Caco-2 (cell line): Measurements from ENCODE around the gene PLEKHA1. TPM values are rescaled to one million over a fixed set of nuclear protein-coding genes. Genes with fewer than 3 reads are reported as not detected.

ENCODE experiments used
- BruUV-seq: library from RNA; stranded (reverse); fragments of 400-500 nt; replicated peaks from 2 replicates; lab custom pipeline; 2021; lab: Mats Ljungman, UMichigan
- CTCF ChIA-PET: fragments of 300-600 bp; sonication (Branson Sonifier 250); formaldehyde crosslinking; loops from one replicate; lab custom pipeline; 2022; ENCODE audit warnings: antibody characterized with exemption; lab: Charles Lee
- POLR2A ChIA-PET: fragments of 300-600 bp; sonication (Branson Sonifier 250); formaldehyde crosslinking; loops from one replicate; lab custom pipeline; 2022; ENCODE audit warnings: antibody characterized with exemption; lab: Charles Lee
- DNase-seq, 2 experiments: peaks; one replicate each; pipeline versions ENCODE4 v3.0.0 to v3.0.0-alpha.2; 2020 to 2022
- H3K27me3 ChIP-seq: replicated peaks from 2 replicates; pipeline ENCODE4 v1.6.0; 2011; ENCODE audit warnings: low read length; ENCODE audit not compliant: control insufficient read depth, insufficient read depth
- H3K36me3 ChIP-seq: 2 replicates; pipeline ENCODE4 v1.5.1; 2011; ENCODE audit warnings: low read length; ENCODE audit not compliant: control insufficient read depth, insufficient read depth
- H3K4me1 ChIP-seq: fragments of 250-450 bp; sonication (Bioruptor Pico); 2 replicates; pipeline ENCODE4 v1.5.1; 2020; ENCODE audit warnings: mild to moderate bottlenecking
- H3K4me3 ChIP-seq: 2 replicates; pipeline ENCODE4 v1.5.1; 2011; ENCODE audit warnings: low read depth, mild to moderate bottlenecking, control low read depth, low read length
- H3K9me3 ChIP-seq: fragments of 250-450 bp; sonication (Bioruptor Pico); 2 replicates; pipeline ENCODE4 v1.5.1; 2020; ENCODE audit warnings: mild to moderate bottlenecking, moderate library complexity
- H3K27ac Mint-ChIP-seq: one replicate; pipeline ENCODE4 v1.8.0; 2022; ENCODE audit warnings: mixed read lengths; ENCODE audit not compliant: unreplicated experiment
- H3K27me3 Mint-ChIP-seq: one replicate; pipeline ENCODE4 v1.8.0; 2022; ENCODE audit warnings: mixed read lengths; ENCODE audit not compliant: insufficient read depth, unreplicated experiment
- H3K36me3 Mint-ChIP-seq: one replicate; pipeline ENCODE4 v1.8.0; 2022; ENCODE audit warnings: mild to moderate bottlenecking, mixed read lengths; ENCODE audit not compliant: insufficient read depth, unreplicated experiment
- H3K4me1 Mint-ChIP-seq: one replicate; pipeline ENCODE4 v1.8.0; 2022; ENCODE audit warnings: low read depth, mixed read lengths; ENCODE audit not compliant: unreplicated experiment
- H3K4me3 Mint-ChIP-seq: one replicate; pipeline ENCODE4 v1.8.0; 2022; ENCODE audit warnings: mild to moderate bottlenecking, moderate library complexity, mixed read lengths; ENCODE audit not compliant: unreplicated experiment
- H3K9me3 Mint-ChIP-seq: one replicate; pipeline ENCODE4 v1.8.0; 2022; ENCODE audit warnings: mixed read lengths; ENCODE audit not compliant: unreplicated experiment
- CTCF ChIP-seq, 2 experiments: fragments of 200-600 bp in 1 of 2; IDR thresholded peaks; 1 replicate in 1 of 2; 2 replicates in 1 of 2; pipeline versions ENCODE4 v1.5.1 to v1.8.0; 2011 to 2022; ENCODE audit warnings: antibody characterized with exemption in 1 of 2, control low read depth in 1 of 2, inconsistent platforms in 1 of 2, low read depth in 1 of 2, low read length in 1 of 2, mild to moderate bottlenecking in 1 of 2, moderate library complexity in 1 of 2; ENCODE audit not compliant: insufficient read depth in 1 of 2, severe bottlenecking in 1 of 2, unreplicated experiment in 1 of 2
- intact Hi-C: fragments of 100-400 bp; cut with micrococcal nuclease; formaldehyde crosslinking; loops from one replicate; pipeline ENCODE4 v1.10.0; 2022; ENCODE audit not compliant: unreplicated experiment
- total RNA-seq: library from RNA; stranded (reverse); gene quantifications from 2 replicates; pipeline ENCODE4 v1.2.3, GENCODE V29; 2022

The PLEKHA1 gene
- total RNA-seq, 1 experiment from 2014 or later, result 48.4 TPM

- no TSS peak for BruUV-seq
- Histone ChIP-seq H3K36me3 (no peaks in the 10 kb centered on the region), H3K27me3 (no peaks in the 10 kb centered on the region), H3K4me3 (no peak overlapping the region), H3K4me1 (peaks cover 17% of the 10 kb centered on the region), H3K9me3 (peaks cover 20% of the 10 kb centered on the region)
- Mint-ChIP-seq H3K27ac (peak overlapping the region; percentile 37), H3K36me3 (no peaks in the 10 kb centered on the region), H3K4me1 (peaks cover 10% of the 10 kb centered on the region), H3K27me3 (no peaks in the 10 kb centered on the region), H3K4me3 (no peak overlapping the region), H3K9me3 (peaks cover 10% of the 10 kb centered on the region)
- POLR2A ChIA-PET, result interaction anchor here (2.0 kb wide), 1 partner anchor 25 kb away, joined by 6 read pairs; the partner anchor contains the start of gene PLEKHA1
- intact Hi-C loops, result no loop called here
- DNase-seq, result no peak
- no peak for TF ChIP-seq CTCF (IDR thresholded peaks at IDR 0.05; ENCODE audit: insufficient read depth in 1 of 2, low read depth in 1 of 2, low read length in 1 of 2, severe bottlenecking in 1 of 2, unreplicated experiment in 1 of 2)
- CTCF ChIA-PET, result interaction anchor here (0.7 to 1.4 kb wide), 2 partner anchors 26 to 50 kb away, joined by 4 to 5 read pairs; partner anchors contain the start of gene PLEKHA1
Observed at GRCh38 chr10:122348512-122348911, 26.0 kb upstream of the PLEKHA1 start.

- intact Hi-C loops, result no loop called here
- TF ChIP-seq CTCF (IDR thresholded peaks at IDR 0.05; ENCODE audit: insufficient read depth in 1 of 2, low read depth in 1 of 2, low read length in 1 of 2, severe bottlenecking in 1 of 2, unreplicated experiment in 1 of 2), result no peak
- Histone ChIP-seq H3K4me1 (peaks cover 17% of the 10 kb centered on the region), H3K36me3 (no peaks in the 10 kb centered on the region), H3K27me3 (no peaks in the 10 kb centered on the region), H3K4me3 (no peak overlapping the region), H3K9me3 (peaks cover 20% of the 10 kb centered on the region)
- Mint-ChIP-seq H3K27ac (peak overlapping the region; percentile 37), H3K36me3 (no peaks in the 10 kb centered on the region), H3K9me3 (peaks cover 10% of the 10 kb centered on the region), H3K4me1 (peaks cover 14% of the 10 kb centered on the region), H3K27me3 (no peaks in the 10 kb centered on the region), H3K4me3 (no peak overlapping the region)
- no TSS peak for BruUV-seq
- DNase-seq, result peak in 1 of 2 experiments; percentile 21
- ChIA-PET POLR2A (interaction anchor here (2.0 kb wide), 1 partner anchor 25 kb away, joined by 6 read pairs; the partner anchor contains the start of gene PLEKHA1), CTCF (interaction anchor here (0.7 to 1.4 kb wide), 2 partner anchors 26 to 50 kb away, joined by 4 to 5 read pairs; partner anchors contain the start of gene PLEKHA1)
Observed at GRCh38 chr10:122348935-122349361, 25.6 kb upstream of the PLEKHA1 start.

- Mint-ChIP-seq H3K36me3 (no peaks in the 10 kb centered on the region), H3K27ac (no peak overlapping the region), H3K9me3 (peaks cover 10% of the 10 kb centered on the region), H3K27me3 (no peaks in the 10 kb centered on the region), H3K4me1 (peaks cover 8% of the 10 kb centered on the region), H3K4me3 (no peak overlapping the region)
- peaks cover 20% of the 10 kb centered on the region for H3K9me3 ChIP-seq
- no peak overlapping the region for H3K4me3 ChIP-seq
- no TSS peak for BruUV-seq
- CTCF ChIA-PET, result interaction anchor here (1.4 kb wide), 1 partner anchor 51 kb away, joined by 5 read pairs; no protein-coding TSS in a partner anchor
- intact Hi-C loops, result no loop called here
- no peak for DNase-seq
- H3K4me1 ChIP-seq, result peaks cover 16% of the 10 kb centered on the region
- TF ChIP-seq CTCF (IDR thresholded peaks at IDR 0.05; ENCODE audit: insufficient read depth in 1 of 2, low read depth in 1 of 2, low read length in 1 of 2, severe bottlenecking in 1 of 2, unreplicated experiment in 1 of 2), result no peak
- no peaks in the 10 kb centered on the region for H3K36me3 ChIP-seq
- H3K27me3 ChIP-seq, result no peaks in the 10 kb centered on the region
- POLR2A ChIA-PET, result interaction anchor here (0.7 to 2.0 kb wide), 2 partner anchors 24 to 39 kb away, joined by 3 to 6 read pairs; partner anchors contain the start of gene PLEKHA1
Observed at GRCh38 chr10:122349758-122350369, 24.6 kb upstream of the PLEKHA1 start.
